HepG2 (cell line): ENCODE measurements around the gene MT1M. TPM values are rescaled to one million over a fixed set of nuclear protein-coding genes. Genes with fewer than 3 reads are reported as not detected.
"Not testable (repeated sequence)": the region's sequence is repeated elsewhere in the genome, so short reads cannot be mapped to it uniquely, and the experiment has no call there.

ENCODE experiments used
- ATAC-seq: fragments of 200-7000 bp; cut with Tn5 transposase; 3 replicates; pipeline ENCODE4 v1.9.1; 2020; ENCODE audit warnings: mild to moderate bottlenecking, moderate library complexity
- BruUV-seq: library from RNA; stranded (reverse); fragments of 400-500 nt; replicated peaks from 2 replicates; lab custom pipeline; 2021; lab: Mats Ljungman, UMichigan
- CTCF ChIA-PET: fragments of 300-600 bp; formaldehyde crosslinking; extraction: SDS; loops from one replicate; lab custom pipeline; 2021; ENCODE audit warnings: low total read pairs, inconsistent platforms, low intra/inter-chr PET ratio; lab: Yijun Ruan, JAX
- POLR2A ChIA-PET: fragments of 350-600 bp; sonication (Branson Sonifier 250); formaldehyde crosslinking; loops from one replicate; lab custom pipeline; 2020; ENCODE audit warnings: antibody characterized with exemption, inconsistent platforms; lab: Yijun Ruan, JAX
- DNase-seq: peaks from one replicate; pipeline ENCODE4 v3.0.0-alpha.2; 2015; ENCODE audit warnings: low spot score
- FAIRE-seq: peaks from 3 replicates; lab custom pipeline; 2011; peaks lifted over from hg19 to GRCh38; lab: Jason Lieb, UNC
- H2AFZ ChIP-seq: one replicate; pipeline ENCODE4 v1.6.1; 2011; ENCODE audit warnings: low read length, inconsistent platforms
- H3K27ac ChIP-seq: fragments of 300-600 bp; 3 replicates; pipeline ENCODE4 v1.8.0; 2011; ENCODE audit warnings: mixed run types, mild to moderate bottlenecking, mixed read lengths, low read length, inconsistent platforms; ENCODE audit not compliant: insufficient read depth; ENCODE audit errors: extremely low read length
- H3K27me3 ChIP-seq, 2 experiments: fragments of 200-600 bp in 1 of 2; 2 replicates in 1 of 2; 3 replicates in 1 of 2; pipeline versions ENCODE4 v1.6.0 to v1.8.0; 2011; ENCODE audit warnings: low read length in 2 of 2, mild to moderate bottlenecking in 2 of 2, moderate library complexity in 2 of 2, inconsistent platforms in 1 of 2; ENCODE audit not compliant: insufficient read depth in 2 of 2, control insufficient read depth in 1 of 2
- H3K36me3 ChIP-seq, 2 experiments: fragments of 200-600 bp in 1 of 2; replicated peaks in 1 of 2; 2 replicates in 1 of 2; 3 replicates in 1 of 2; pipeline versions ENCODE4 v1.5.1 to v1.8.0; 2011; ENCODE audit warnings: low read length in 2 of 2, inconsistent platforms in 1 of 2; ENCODE audit not compliant: insufficient read depth in 2 of 2, control insufficient read depth in 1 of 2
- H3K4me1 ChIP-seq: 2 replicates; pipeline ENCODE4 v1.5.1; 2012; ENCODE audit warnings: low read length, inconsistent platforms; ENCODE audit not compliant: insufficient read depth
- H3K4me2 ChIP-seq: 2 replicates; pipeline ENCODE4 v1.6.0; 2011; ENCODE audit warnings: low read depth, low read length, inconsistent platforms
- H3K4me3 ChIP-seq, 3 experiments: fragments of 200-600 bp in 1 of 3; sonication (generic), shearing (Covaris generic) in 1 of 3; replicated peaks in 1 of 3; 2 replicates each; pipeline ENCODE4 v1.5.1; 2011 to 2016; ENCODE audit warnings: low read length in 3 of 3, inconsistent platforms in 2 of 3, low read depth in 2 of 3, mild to moderate bottlenecking in 2 of 3, control low read depth in 1 of 3, mixed read lengths in 1 of 3; ENCODE audit not compliant: insufficient read depth in 1 of 3
- H3K79me2 ChIP-seq: one replicate; pipeline ENCODE4 v1.6.1; 2011; ENCODE audit warnings: low read length, inconsistent platforms; ENCODE audit not compliant: insufficient read depth
- H3K9ac ChIP-seq: 2 replicates; pipeline ENCODE4 v1.6.0; 2011; ENCODE audit warnings: mild to moderate bottlenecking, low read depth, low read length, inconsistent platforms; ENCODE audit not compliant: insufficient read depth
- H3K9me3 ChIP-seq: 2 replicates; pipeline ENCODE4 v1.5.1; 2012; ENCODE audit warnings: mild to moderate bottlenecking, low read length
- H4K20me1 ChIP-seq: 2 replicates; pipeline ENCODE4 v1.6.0; 2011; ENCODE audit warnings: inconsistent platforms, mild to moderate bottlenecking, low read length, moderate library complexity; ENCODE audit not compliant: insufficient read depth
- WGBS: methylation state at CpG from one replicate; pipeline ENCODE4 v1.1.6; 2017; ENCODE audit warnings: low lambda C conversion rate; 5-methylcytosine and 5-hydroxymethylcytosine counted together
- in situ Hi-C: cut with HindIII; loops from 2 replicates; pipeline ENCODE4 v1.10.0; 2017; ENCODE audit warnings: low pct_unique_long_range_greater_than_20kb; ENCODE audit not compliant: extremely low pct_ligation_motif_present
- intact Hi-C: fragments of 100-400 bp; cut with micrococcal nuclease; formaldehyde crosslinking; loops from one replicate; pipeline ENCODE4 v1.10.0; 2022; ENCODE audit not compliant: unreplicated experiment
- polyA plus RNA-seq, 8 experiments: library from polyadenylated mRNA; depleted of rRNA in 3 of 8; stranded (reverse) in 7 of 8; unstranded in 1 of 8; fragments of >200 nt; fragmentation: Illumina TruSeq in 4 of 8; extraction: Trizol in 4 of 8; gene quantifications; 2 replicates each; pipeline versions ENCODE4 v1.2.1 to v1.2.3, GENCODE V29; 2011 to 2016; ENCODE audit warnings: low read depth in 4 of 8, missing spikeins in 1 of 8, mixed read lengths in 1 of 8; ENCODE audit not compliant: insufficient read depth in 1 of 8
- total RNA-seq, 5 experiments: library from RNA; depleted of rRNA; stranded (reverse); fragments of >200 nt; fragmentation: Illumina TruSeq; extraction: Trizol; gene quantifications; 2 replicates each; pipeline ENCODE4 v1.2.3, GENCODE V29; 2016; ENCODE audit warnings: low read depth in 1 of 5

Gene MT1M
- total and polyA plus RNA-seq, 2 of the 13 experiments (the other 11 are each of a cell fraction or from before 2014, with no cell fraction given) = 4.6 TPM; not detected in 1

GRCh38 chr16:56671691-56672090 is 39.2 kb downstream of the MT1M start:
- ATAC-seq, in situ Hi-C loops, H3K27ac ChIP-seq, H3K4me3 ChIP-seq, POLR2A ChIA-PET, H3K36me3 ChIP-seq, BruUV-seq, H3K9me3 ChIP-seq, DNase-seq, H3K4me2 ChIP-seq, H4K20me1 ChIP-seq, H3K79me2 ChIP-seq, H3K9ac ChIP-seq, H2AFZ ChIP-seq: not testable (repeated sequence)
- CTCF ChIA-PET = interaction anchor here (3.8 kb wide), 1 partner anchor 30 kb away, joined by 36 read pairs; no protein-coding TSS in a partner anchor
- intact Hi-C loops = loop anchor here (5.0 kb wide), 1 partner anchor 191 kb away; no protein-coding TSS in a partner anchor
- Histone ChIP-seq H3K27me3 (peaks cover 7 to 50% of the 10 kb centered on the region in 2 experiments), H3K4me1 (peaks cover 26% of the 10 kb centered on the region)
- peak; percentile 46 for FAIRE-seq
- 0% methylated on average over 2 of the region's 2 CpGs for WGBS

- peaks cover 7 to 53% of the 10 kb centered on the region in 2 experiments for H3K27me3 ChIP-seq
- H3K4me2 ChIP-seq, in situ Hi-C loops, DNase-seq, H4K20me1 ChIP-seq, FAIRE-seq, H3K79me2 ChIP-seq, POLR2A ChIA-PET, H3K4me3 ChIP-seq, H3K9me3 ChIP-seq, BruUV-seq, H3K36me3 ChIP-seq, ATAC-seq, H2AFZ ChIP-seq, H3K27ac ChIP-seq, H3K9ac ChIP-seq: not testable (repeated sequence)
- H3K4me1 ChIP-seq = peaks cover 21% of the 10 kb centered on the region
- CTCF ChIA-PET = interaction anchor here (3.8 kb wide), 1 partner anchor 30 kb away, joined by 36 read pairs; no protein-coding TSS in a partner anchor
- 1% methylated on average over 3 of the region's 3 CpGs for WGBS
- intact Hi-C loops = loop anchor here (5.0 kb wide), 1 partner anchor 190 kb away; no protein-coding TSS in a partner anchor
Observed at GRCh38 chr16:56672171-56672570, 39.7 kb downstream of the MT1M start.
